ENCODE measurements around the gene LTB4R. TPM values are rescaled to one million over a fixed set of nuclear protein-coding genes. Genes with fewer than 3 reads are reported as not detected.

The LTB4R gene
- total and polyA plus RNA-seq, 9 of the 15 experiments (the other 6 are each of a cell fraction or from before 2014, with no cell fraction given) = 0.38 to 10.5 (median 2.8) TPM

- TF ChIP-seq RBM15 (IDR thresholded peaks at IDR 0.05; ENCODE audit: insufficient read depth, low read length) = no peak
- 0 out of 2 replicates have a peak, but pooled peaks have one; percentile 9 for TF ChIP-seq EHMT2 (IDR thresholded peaks at IDR 0.05)
- peak; percentile 48 for TF ChIP-seq NFIC (IDR thresholded peaks at IDR 0.05)
- peak; percentile 79 for TF ChIP-seq TEAD4 (IDR thresholded peaks at IDR 0.05; ENCODE audit: low read length)
- TF ChIP-seq TEAD4 (CRISPR knock-in tag; IDR thresholded peaks at IDR 0.05; ENCODE audit: borderline replicate concordance) = no peak
- TF ChIP-seq ZNF408 (CRISPR knock-in tag; IDR thresholded peaks at IDR 0.05; ENCODE audit: low read depth) = no peak
- TF ChIP-seq HEY1 (CRISPR knock-in tag; IDR thresholded peaks at IDR 0.05; ENCODE audit: borderline replicate concordance) = no peak
- TF ChIP-seq TAL1 (IDR thresholded peaks at IDR 0.05) = peak; percentile 76
- TF ChIP-seq SPI1 (IDR thresholded peaks at IDR 0.05; ENCODE audit: borderline replicate concordance, low read depth, low read length) = peak; percentile 82
- no peak for TF ChIP-seq ASH1L (IDR thresholded peaks at IDR 0.05; ENCODE audit: borderline replicate concordance, low read depth, partially characterized antibody)
- TF ChIP-seq MEF2D (tag; conservative IDR thresholded peaks at IDR 0.05; ENCODE audit: low read depth) = no peak
- TF ChIP-seq MED1 (CRISPR knock-in tag; IDR thresholded peaks at IDR 0.05; ENCODE audit: borderline replicate concordance) = no peak
- 0 out of 2 replicates have a peak, but pooled peaks have one; percentile 34 for TF ChIP-seq ATF7 (IDR thresholded peaks at IDR 0.05)
- no peak for TF ChIP-seq CBX5 (IDR thresholded peaks at IDR 0.05; ENCODE audit: borderline replicate concordance, low read depth)
- peak; percentile 44; the same call in 1 of the 2 replicates for TF ChIP-seq CREM (IDR thresholded peaks at IDR 0.05; ENCODE audit: low read depth)
- TF ChIP-seq, protein P1, sequence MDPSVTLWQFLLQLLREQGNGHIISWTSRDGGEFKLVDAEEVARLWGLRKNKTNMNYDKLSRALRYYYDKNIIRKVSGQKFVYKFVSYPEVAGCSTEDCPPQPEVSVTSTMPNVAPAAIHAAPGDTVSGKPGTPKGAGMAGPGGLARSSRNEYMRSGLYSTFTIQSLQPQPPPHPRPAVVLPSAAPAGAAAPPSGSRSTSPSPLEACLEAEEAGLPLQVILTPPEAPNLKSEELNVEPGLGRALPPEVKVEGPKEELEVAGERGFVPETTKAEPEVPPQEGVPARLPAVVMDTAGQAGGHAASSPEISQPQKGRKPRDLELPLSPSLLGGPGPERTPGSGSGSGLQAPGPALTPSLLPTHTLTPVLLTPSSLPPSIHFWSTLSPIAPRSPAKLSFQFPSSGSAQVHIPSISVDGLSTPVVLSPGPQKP (CRISPR knock-in tag; IDR thresholded peaks at IDR 0.05) = no peak
- TF ChIP-seq HDAC6 (IDR thresholded peaks at IDR 0.05; ENCODE audit: low read depth, low read length) = no peak
- peak; percentile 78 for TF ChIP-seq SMARCE1 (IDR thresholded peaks at IDR 0.05)
- no peak for TF ChIP-seq TAF7 (tag; IDR thresholded peaks at IDR 0.05)
- no peak for TF ChIP-seq FOXM1 (IDR thresholded peaks at IDR 0.05; ENCODE audit: low read depth)
- no peak for TF ChIP-seq FOXM1 (CRISPR knock-in tag; IDR thresholded peaks at IDR 0.05; ENCODE audit: low read depth)
- peak; percentile 62 for TF ChIP-seq EP300 (IDR thresholded peaks at IDR 0.05; ENCODE audit: low read length)
- TF ChIP-seq TRIM28 (IDR thresholded peaks at IDR 0.05) = no peak
- TF ChIP-seq, protein P2, sequence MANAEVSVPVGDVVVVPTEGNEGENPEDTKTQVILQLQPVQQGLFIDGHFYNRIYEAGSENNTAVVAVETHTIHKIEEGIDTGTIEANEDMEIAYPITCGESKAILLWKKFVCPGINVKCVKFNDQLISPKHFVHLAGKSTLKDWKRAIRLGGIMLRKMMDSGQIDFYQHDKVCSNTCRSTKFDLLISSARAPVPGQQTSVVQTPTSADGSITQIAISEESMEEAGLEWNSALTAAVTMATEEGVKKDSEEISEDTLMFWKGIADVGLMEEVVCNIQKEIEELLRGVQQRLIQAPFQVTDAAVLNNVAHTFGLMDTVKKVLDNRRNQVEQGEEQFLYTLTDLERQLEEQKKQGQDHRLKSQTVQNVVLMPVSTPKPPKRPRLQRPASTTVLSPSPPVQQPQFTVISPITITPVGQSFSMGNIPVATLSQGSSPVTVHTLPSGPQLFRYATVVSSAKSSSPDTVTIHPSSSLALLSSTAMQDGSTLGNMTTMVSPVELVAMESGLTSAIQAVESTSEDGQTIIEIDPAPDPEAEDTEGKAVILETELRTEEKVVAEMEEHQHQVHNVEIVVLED (CRISPR knock-in tag; IDR thresholded peaks at IDR 0.05) = no peak
- peak; percentile 30; the same call in 1 of the 2 replicates for TF ChIP-seq KLF16 (IDR thresholded peaks at IDR 0.05)
- peak; percentile 48; the same call in 1 of the 2 replicates for TF ChIP-seq SOX6 (IDR thresholded peaks at IDR 0.05)
- TF ChIP-seq ETV6 (IDR thresholded peaks at IDR 0.05; ENCODE audit: borderline replicate concordance in 1 of 2, low read depth in 2 of 2, low read length in 1 of 2) = no peak
- TF ChIP-seq ETV6 (CRISPR knock-in tag; IDR thresholded peaks at IDR 0.05; ENCODE audit: borderline replicate concordance) = no peak
- no peak for TF ChIP-seq SIX5 (IDR thresholded peaks at IDR 0.05; ENCODE audit: borderline replicate concordance in 1 of 2, insufficient read depth in 1 of 2, low read depth in 1 of 2, low read length in 2 of 2)
- peak in 1 of 2 experiments; percentile 16; a peak in 1 of 4 replicates for TF ChIP-seq KDM1A (IDR thresholded peaks at IDR 0.05)
- TF ChIP-seq ARID1B (IDR thresholded peaks at IDR 0.05) = peak; percentile 88
Observed at GRCh38 chr14:24274101-24274543, 37.2 kb upstream of the LTB4R start (continued).

Data from K562 (cell line).